Activated CD4-positive, alpha-beta T cell treated with anti-CD3 and anti-CD28 coated beads, Interleukin-2, amount 50 U/mL, for 4 hours (primary cell): Measurements from ENCODE around the gene PLXND1.

Experiments used
- DNase-seq, 2 experiments: peaks; one replicate each; pipeline ENCODE4 v3.0.0-alpha.2; 2020

Gene PLXND1

DNA sequence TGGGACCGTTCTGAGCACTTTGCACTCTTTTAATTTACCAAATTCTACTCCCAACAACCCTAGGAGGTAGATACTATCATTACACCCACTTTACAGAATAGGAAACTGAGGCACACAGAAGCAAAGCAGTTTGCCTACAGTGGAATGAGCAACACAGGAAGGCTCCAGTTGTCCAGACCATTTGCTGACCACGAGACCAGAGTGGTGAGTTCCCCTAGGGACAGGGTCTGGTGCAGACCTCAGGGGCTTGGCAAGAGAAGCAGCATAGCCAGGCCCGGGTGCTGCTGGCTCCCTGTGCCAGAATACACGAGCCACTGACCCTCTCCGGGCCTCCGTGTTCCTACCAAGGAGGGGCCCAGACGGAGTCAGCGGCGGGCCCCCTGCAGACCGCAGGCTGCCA lies 26.5 kb downstream of the PLXND1 start:
- no peak for DNase-seq

DNA sequence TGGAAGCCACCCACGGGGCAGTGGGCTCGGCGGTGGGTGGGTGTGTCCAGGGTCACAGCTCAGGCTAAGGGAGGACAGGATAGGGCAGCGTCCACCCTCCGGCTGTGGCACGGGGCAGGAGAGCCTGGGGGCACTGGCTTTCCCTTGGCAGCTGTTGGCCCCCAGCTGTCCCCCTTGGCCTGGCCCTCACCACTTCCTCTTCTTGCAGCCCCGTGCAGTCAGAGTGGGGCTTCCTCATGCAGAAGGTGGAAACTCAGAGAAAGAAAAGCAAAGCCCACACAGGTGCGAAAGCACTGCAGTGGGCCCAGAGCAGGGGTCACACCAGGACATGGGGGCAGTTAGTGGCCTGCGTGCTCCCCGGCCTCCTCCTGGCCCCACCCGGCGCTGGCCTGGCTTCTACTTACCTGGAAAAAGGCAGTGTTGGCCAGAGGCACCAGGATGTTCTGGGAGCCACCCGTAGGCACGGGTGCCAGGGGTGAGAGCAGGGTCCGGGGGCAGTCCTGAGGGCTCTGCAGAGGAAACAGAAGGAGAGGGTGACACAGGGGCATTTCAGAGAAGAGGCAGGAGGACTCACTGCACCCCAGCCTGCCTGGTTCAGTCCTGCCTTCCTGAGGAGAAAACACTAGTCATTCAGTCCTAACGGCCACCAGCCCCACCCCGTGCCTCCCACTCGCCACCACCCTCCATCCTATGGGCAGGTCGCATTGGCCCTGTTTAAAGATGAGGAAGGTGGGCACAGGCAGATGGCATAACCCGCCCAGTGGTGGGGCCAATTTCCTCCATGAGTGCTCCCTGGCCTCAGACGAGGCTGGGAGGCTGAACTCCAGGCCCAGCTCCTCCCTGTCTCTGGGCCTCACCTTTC lies 28.3 kb downstream of the PLXND1 start:
- DNase-seq: no peak

DNA sequence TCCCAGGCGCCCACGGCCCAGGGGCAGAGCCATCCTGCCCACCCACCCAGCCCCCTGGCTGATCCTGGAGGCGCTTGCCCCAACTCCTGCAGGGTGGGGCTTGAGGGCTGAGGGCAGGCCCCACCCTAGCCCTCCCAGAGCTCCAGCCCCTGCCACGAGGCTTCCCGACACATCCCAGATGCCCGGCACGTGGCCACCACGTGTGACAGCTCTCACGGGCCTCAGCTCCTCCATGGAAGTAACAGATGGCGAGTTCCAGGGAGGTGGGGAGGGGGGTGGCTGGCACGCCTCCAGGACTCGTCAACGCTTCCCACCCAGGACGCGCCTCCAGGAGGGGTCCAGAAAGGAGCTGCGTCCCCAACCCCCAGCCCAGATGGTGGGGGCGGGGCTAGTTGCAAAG lies 29.1 kb downstream of the PLXND1 start:
- no peak for DNase-seq

DNA sequence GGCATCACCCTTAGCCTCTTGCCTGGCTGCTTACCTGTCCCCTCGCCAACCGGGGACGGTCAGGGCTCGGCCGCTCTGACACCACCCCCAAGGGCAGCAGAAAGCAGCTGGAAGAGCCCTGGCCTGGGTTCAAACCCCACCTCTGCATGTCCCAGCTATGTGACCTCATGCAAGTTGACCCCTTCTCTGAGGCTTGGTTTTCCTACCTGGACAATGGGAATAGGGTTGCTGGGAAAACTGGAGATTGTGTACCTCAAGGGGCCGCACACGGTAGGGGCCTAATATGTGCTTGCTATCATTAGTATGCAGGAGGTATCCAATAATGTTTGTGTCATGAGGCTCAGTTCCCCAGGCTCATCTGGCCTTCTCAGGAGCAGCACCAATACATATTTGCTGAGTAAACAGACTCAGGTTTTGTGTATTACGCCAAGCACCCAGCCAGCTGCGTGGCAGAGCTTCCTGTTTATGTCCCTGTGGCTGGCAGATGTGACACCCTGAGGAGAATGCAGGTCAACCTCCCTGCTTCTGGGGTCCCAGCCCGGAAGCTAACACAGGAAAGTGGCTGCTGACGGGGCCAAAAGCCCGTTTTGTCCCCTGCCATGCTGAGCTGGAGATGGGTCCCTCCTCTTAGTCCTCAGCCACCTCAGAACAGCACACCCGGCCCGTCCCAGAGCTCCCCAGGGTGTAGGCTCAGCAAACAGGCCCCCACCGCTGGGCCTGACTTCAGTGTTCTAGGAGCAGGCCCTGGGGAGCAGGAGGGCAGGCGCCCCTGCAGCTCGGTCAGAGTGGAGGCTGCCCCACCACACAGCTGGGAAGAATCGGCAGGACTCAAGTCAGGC lies 29.7 kb downstream of the PLXND1 start:
- DNase-seq: peak; percentile 10 to 22

DNA sequence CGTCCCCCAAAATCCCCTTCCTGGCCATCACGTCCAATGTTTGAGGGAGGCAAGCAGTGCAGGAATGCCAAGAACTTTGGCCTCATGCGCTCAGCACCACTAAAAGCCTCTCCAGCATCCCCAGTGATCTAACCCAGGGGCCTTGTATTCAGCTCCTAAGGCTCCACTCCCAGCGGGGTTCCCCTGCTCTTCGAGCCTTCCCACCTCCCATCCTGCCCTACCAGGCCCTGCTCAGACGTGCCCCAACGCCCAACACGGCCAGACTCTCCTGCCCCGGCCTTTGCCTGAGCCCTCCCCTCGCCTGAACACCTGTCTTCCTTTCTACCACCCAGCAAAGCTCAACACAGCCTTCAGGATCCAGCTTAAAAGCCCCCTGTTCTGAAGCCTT lies 30.5 kb downstream of the PLXND1 start:
- no peak for DNase-seq

DNA sequence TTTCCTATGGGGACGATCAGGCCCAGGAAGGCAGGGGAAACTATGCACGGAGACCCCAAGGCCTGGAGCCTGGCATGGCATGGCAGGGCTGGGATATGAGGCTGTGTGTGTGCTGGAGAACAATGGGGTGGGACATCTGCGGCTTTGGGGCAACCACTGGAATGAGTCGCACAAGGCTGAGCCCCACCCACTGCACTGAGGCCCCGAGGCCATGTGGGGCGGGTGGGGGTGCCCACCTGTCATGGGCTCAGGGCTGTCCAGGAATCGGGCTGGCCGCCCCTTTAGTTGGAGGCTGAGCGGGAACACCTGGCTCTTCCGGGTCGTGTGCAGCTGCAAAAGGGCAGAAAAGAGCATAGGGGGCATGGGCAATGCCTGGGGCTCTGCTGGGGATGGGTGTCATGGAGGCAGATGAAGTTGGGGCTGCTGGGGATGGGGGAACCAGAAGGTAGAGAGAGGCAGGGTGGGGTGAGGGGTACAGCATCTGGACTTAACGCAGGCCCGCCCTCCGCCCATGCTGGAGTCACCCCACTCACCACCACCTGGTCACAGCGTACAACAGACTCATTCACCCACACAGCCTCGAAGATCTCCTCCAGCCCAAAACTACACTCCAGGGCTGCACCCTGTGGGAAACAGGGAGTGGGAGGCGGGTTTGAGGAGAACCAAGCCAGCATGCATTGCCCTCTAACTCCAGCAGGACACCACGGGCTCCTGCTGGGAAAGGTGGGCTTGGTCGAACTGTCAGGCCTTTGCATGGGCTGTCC lies 31.1 kb downstream of the PLXND1 start:
- no peak for DNase-seq

DNA sequence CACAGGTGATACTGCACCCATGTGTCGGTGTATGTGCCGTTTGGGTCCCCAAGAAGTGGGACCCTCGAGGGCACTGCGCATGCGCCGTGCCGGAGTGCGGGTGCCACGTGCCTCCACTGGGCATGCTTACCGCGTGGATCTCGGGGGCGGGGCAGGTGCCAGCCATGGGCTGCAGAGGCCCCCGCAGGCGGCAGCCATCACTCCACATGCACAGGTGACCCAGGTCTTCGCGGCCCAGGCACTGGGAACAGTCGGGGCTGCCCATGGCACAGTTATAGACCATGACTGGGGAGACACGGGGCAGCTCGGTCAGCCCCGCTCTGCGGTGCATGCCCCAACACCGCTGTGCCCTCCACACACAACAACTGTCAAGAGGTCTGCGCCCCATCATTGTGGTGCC lies 32.3 kb downstream of the PLXND1 start:
- no peak for DNase-seq

DNA sequence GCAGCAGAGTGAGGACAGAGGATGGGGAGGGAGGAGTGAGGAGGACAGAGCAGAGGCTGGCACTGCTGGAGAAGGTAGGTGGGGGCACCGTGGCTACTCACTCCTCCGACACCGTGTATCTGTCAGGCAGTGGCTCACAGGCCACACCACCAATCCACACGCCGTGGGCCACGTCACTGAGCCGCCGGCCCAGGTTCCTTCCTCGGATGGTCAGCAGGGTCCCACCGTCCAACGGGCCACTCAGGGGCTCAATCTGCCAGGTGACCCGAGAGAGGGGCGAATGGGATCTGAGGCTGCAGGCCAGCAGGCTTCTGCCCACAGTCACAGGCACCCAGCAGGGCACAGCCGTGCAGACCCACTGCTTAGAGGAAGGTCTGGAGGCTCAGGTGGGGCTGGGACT lies 33.0 kb downstream of the PLXND1 start:
- DNase-seq: no peak

DNA sequence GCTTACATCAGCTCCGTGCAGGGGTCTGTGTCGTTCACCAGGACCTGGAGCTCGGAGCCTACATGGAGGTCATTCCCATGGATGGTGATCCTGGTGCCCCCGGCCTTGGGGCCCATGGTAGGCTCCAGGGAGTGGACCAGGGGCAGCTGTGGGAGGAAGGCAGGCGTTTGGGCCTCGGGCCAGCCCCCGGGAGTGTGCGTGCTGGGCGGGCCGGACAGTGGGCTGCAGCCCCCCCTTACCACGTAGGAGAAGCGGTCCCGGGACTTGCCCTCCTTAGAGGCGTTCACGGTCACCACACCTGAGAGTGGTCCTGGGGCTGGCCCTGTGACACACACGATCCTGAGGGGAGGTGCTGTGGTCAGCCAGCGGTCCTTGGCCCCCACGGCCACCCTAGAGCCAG lies 33.9 kb downstream of the PLXND1 start:
- DNase-seq: no peak

DNA sequence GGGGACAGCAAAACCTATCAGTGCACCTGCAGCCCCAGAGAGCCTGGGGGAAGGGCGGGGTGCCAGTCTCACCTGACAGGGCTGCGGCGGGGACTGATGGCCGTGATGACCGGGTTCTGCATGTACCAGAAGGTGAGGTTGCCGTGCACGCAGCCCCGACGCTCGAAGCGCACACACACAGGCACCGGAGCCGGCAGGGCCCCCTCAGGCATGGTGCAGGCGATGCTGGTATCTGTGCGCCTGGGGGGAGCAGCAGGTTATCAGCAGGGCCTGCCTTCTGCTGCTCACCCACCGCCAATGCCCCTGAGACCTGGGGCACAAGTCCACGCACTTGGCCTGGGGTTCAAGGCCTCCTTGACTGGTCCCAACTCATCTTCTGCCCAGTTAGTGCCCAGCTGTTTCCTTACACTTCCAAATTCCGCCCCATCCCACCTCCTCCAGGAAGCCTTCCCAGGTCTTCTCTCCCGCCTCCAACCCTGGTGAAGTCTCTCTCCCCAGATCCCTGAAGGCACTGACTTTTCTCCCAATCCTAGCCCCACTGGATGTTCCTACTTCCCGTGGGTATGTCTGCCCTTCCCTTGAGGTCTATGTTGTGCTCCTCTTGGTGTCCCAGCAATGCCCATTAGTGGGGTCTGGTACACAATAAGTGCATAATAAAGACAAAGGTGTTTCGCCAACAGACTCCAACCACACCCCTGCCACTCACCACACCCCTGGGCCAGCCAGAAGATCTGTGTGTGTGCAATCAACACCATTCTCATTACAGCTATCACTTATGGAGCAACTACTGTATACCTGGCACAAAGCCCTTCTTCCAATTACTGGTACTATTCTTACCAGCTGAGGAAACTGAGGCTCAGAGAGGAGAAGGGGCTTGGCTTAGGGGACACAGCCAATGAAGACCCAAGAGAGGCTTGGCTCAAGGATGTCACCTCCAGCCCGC lies 34.6 kb downstream of the PLXND1 start:
- no peak for DNase-seq

DNA sequence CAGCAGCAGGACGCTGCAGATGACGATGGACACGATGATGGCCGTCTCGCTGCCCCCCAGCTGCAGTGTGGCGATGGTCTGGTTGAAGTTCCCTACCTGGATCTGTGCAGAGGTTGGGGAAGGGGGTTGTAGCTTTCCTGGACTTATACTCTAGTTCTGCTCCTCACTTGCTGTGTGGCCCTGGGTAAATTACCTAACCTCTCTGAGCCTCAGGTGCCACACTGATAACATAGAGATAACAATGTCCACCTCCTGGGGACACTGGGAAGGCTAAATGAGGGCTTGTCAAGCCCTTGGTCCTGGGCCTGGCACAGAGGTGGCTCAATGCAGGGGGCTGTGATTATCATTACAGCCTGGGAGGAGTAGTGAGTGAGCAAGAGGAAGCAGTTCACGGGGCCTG lies 36.6 kb downstream of the PLXND1 start:
- DNase-seq: no peak

DNA sequence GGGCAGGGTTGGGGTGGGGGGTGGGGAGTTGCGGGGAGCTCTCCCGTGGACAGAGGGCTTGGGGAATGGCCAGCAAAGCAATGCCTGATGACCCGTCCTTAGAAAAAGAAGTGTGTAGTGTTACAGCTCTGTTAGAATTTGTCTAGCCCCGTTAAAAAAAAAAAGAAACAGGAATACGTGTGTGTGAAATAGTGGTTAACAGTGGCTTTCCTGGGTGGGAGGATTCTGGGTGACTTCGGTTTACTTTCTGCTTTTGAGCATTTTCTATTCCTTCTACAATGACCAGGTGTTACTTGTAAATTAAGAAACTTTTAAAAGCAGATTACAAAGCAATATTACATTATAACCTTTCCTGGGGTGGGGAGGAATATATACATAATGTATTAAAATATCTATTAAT lies 38.5 kb downstream of the PLXND1 start:
- DNase-seq: no peak

DNA sequence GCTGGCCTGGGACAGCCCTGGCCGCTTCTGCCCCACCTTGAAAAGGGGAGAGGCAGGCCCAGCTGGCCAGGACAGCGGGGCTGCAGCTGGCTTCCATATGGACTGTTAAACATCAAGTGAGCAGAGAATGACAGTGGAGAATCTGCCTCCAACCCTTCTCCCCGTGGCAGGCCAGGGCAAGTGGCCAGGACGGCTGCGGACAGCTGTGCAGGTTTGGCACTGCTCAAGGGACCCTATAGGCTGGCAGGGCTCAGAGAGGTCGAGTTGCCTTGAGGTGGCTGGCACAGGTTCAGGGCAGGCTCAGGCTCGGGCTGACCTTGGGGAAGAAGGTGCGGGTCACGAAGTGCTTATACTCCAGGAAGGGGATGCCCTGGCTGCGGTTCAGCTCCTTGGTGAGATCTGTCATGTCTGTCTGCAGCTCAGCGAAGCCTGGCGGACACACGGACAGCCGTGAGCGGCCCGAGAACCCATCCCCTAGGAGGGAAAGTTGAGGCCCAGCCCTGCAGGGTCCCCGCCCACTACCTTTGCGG lies 39.2 kb downstream of the PLXND1 start:
- no peak for DNase-seq

DNA sequence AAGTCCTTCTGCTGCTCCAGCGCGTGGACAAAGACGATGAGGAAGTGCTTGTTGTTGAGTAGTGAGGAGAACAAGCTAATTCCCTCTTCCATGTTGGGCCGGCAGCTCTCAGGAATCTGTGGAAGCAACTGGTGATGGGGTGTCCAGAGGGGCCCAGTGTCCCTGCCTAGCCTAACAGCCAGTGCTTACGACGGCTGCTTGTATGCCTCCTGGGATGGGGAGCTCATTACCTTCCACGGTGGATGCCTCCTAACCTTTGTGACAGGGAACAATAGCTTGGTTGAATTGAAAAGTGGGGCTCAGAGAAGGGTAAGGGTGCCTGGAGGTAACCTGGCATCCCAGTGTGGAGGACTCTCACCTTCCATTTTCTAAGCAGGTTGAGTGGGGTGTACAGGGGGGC lies 40.6 kb downstream of the PLXND1 start:
- no peak for DNase-seq

DNA sequence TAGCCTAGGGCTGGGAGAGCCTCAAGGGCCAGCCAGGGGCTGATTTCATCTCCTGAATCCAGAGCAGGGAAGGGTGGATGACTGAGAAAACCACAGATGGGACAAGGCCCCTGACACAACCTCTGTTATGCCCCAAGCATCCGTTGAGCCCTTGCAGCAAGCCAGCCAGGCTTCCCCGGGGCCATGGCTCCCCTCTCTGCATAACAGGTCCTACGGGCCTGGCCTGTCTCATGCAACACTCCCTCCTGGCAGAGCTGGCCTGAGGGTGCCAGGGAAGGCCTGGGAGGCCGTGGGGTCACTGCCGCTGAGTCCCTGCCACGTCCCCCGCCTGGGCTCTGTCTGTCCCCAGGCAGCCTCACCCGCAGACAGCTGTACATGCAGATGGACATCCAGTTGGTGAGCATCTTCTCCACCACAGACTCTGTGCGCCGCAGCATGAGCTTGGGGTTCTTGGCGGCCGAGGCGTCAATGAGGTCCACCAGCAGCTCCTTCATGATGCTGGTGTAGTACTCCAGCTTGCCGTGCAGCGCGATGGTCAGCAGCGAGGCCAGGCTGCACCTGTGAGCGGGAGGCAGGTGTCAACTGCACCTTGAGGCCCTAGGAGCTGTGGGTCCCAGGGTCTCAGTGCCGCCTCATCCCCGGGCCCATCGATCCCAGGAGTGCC lies 41.4 kb downstream of the PLXND1 start:
- no peak for DNase-seq

DNA sequence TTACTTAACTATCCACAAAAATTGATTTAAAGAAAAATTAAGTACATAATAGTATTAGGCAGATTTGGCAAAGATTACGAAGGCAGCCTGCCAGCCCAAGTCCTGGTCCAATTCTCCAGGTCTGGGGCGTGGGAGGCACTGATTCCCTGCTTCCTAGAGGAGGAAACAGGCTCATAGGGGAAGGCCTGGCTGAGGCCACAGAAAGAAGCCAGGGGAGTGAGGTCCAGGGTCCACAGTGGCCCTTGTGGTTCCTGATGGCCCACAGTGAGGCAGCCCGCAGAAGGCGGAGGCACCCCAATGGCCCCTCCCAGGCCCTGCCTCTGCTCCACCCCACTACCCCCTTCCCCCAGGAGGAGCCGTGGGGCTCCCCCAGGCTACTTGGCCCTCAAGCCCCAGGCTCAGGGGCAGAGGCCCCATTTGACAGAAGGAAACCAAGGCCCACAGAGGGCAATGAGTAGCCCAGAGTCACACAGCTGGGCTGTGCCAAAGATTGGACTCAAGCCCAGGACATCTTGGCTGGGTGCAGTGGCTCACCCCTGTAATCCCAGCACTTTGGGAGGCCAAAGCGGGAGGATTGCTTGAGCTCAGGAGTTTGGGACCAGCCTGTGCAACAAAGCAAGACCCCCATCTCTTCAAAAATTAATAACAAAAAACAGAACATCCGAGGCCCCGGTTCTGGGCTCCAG lies 42.5 kb downstream of the PLXND1 start:
- no peak for DNase-seq

DNA sequence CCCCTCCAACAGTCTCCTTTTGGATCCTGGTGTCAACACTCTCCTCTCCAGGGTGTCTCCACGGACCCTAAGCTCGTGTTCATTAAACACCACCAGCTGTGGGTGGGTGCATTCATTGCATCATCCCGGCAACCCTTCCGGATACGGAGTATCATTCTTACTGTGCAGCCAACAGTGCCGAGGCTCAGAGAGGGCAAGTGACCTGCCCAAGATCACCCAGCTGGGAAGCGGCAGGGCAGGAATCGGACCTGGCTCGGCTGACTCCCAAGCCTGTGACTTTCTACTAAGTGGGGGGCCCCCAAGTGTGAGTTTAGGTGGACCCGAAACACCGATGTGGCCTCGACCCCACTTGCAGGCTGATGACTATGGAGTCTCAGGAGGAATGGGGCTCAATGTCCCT lies 43.1 kb downstream of the PLXND1 start:
- DNase-seq: no peak

DNA sequence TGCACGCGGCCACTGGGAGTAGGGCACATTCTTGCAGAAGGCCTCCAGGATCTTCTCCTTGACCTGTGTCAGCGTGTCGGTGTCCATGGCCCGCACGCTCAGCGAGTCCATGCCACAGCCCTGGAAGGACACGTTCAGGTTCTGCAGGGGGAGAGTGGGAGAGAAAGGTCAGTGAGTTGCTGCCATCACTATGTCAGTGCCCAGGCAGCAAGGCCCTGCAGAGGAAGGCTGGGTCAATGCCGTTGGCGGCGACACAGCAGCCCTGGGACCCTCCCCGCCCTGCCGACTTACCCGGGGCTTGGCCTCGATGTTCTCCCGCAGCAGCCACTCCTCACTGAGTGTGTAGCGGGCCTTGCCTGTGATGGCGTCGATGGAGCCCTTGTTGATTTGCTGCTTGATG lies 43.7 kb downstream of the PLXND1 start:
- DNase-seq: no peak

DNA sequence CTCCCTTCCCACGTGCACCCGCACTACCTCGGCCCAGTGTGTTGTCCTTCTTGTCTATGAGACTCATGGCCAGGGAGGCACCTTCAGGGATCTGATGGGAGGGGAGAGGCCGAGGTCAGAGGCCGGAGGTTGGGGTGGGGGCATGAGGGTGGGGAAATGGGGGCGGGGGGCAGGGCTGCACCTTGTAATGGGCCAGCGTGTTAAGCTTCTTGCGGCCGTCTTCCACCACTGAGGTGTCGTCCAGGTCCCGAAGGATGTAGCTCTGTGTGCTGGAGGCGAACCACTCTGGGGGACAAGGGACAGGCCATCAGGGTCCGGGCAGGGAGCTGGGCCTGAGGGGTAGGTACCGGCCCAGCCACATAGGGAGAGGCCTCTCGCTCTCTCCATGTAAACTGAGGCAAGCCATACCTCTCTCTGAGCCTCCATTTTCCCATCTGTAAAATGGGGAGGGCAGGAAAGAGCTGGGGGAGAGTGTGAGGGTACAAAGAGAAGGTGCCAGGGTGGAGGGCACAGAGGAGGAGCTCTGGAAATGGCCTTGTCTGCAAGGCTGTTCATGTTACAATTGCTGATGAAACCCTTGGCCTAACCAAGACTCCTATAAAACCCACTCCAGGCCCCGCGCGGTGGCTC lies 44.7 kb downstream of the PLXND1 start:
- DNase-seq: no peak

DNA sequence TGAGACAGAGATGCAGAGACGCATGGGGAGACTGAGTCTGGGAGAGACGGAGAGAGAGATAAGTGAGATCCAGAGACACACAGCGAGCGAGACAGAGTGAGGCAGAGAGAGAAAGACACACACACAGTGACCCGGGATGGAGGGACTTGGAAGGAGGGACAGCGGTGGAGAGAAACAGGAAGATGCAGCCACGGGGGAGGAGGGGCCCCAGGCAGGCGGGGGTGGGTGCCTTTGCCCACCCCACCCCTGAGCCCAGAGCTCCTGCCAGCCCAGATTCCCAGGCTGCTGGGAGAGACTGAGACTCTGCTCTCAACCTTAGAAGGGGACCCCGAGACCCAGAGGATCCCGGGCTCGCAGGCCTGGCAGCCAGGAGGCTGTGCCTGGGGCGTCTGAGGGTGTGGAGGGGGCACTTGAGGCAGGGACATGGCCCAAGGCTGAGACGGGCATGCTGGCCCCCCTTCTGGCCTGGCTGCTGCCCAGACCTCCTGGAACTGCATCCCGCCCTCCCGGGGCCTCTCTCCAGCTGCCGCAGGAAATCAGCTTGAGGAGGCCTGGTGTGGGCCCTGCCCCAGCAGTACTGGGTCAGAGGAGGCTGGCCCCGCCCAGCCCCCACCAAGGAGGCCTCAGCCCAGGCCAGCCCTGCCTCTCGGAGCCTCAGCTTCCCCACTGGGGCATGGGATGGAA lies 45.4 kb downstream of the PLXND1 start:
- DNase-seq: no peak
